HS-27A (cell line): ENCODE results near the gene ENDOV.

Source experiments
- DNase-seq: peaks from one replicate; pipeline ENCODE4 v3.0.0-alpha.2; 2012; ENCODE audit warnings: low read depth, missing footprints

The ENDOV gene

DNA sequence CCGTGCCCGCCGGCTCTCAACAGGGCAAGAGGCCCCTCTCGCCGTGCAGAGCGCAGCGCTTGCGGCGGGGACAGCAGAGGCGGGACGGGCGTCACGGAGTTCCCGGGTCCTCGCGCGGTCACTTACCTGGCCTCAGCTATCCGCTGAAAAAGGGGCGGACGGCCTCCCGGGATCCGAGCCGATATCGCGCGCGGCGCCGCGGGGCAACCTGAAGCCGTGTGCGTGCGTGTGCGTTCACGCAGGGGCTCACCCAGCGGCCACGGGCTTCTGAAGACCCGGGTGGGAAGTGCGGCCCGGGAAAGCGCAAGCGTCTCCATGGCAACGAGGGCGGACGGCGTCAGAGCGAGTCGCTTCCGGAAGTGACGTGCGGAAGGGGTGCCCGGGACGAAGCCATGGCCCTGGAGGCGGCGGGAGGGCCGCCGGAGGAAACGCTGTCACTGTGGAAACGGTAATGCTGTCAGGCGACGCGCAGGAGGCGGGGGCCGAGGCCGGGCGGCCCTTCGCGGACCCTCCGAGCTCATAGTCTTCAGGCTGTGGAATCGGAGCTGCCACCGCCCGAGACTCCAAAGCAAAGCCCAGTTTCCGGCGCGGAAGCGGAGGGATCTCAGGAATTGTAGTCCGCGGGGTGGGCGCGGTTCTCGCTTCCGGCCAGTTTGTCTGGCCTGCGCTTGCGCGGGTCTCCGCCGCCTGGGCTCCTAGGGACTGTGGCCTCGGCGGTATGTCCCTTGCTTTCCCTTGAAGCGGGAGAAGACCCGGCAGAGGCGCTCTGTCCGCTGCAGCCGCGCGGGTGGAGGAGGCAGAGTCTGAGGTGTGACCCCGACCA is at the start of gene ENDOV:
Gene ENDOV, plus strand, starts transcription at position 365 of the 823 bp plus-strand sequence. Its CDS starts 28 bp downstream, at position 393.
- peak; percentile 69 for DNase-seq

DNA sequence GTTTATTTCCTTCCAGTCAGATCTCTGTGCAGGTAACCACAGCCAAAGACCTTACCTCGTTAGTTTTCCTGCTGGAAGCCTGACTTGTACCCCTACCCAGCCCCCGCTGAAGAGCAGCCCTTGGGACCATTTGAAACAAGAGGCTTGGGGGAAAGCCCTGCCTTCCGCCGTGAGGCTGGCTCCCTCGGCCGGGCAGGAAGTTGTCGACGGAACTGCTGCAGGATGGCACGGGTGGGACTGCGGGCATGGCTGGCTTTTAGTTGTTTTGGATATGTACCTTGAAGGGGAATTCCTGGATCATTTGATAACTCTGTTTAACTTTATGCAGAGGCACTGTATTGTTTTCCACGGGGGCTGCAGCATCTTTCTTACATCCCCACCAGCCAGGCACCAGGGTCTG is 49.0 kb upstream of the ENDOV start:
- no peak for DNase-seq

DNA sequence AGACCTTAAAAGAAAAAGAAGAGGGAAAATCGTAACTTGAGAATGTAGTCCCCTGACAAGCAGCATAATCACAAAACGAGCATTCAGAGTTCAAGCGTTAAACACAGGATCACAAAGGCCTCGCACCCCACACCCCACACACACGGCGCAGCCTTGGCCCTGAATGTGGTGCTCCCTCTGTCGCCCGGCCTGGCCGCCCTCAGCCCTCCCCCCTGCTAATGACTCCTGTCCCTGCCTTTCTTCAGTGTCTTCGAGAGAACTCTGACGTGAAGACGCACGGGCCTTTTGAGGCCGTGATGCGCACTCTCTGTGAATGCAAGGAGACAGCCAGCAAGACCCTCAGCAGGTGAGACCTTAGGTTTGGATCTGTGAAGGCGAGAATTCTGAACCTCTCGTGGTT is 47.5 kb upstream of the ENDOV start:
- DNase-seq, result no peak

DNA sequence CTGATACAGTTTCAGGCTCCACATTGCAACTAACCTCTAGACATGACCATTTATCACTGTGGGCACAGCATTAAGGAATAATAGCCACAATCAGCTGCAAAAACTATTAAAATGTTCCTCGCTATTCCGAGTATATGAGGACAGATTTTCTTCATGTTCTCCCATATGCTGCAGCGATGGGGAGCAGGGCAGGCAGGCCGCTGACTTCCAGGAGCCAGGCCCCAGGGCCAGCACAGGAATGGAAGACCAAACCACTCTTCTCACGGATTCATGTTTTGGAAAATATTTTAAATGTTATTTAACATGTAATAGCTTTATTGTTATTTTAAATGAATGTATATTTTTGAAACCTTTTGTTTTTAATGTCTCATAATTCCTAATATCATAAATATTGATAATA is 43.8 kb upstream of the ENDOV start:
- DNase-seq, result no peak

DNA sequence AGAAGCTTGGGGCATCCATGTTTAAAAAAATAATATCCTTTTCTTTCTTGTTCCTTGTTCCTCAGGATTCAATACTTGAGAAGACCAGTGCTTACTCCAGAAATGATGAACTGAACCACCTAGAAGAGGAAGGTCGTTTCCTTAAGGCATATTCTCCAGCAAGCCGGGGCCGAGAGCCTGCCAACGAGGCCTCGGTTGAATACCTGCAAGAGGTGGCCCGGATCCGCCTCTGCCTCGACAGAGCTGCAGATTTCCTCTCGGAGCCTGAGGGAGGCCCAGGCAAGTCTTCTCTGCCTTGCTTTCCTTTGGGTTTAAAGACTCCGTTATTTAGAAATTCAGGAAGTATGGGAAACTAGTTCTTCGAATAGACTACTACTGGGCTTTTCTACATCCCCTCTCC is 42.5 kb upstream of the ENDOV start:
- no peak for DNase-seq

DNA sequence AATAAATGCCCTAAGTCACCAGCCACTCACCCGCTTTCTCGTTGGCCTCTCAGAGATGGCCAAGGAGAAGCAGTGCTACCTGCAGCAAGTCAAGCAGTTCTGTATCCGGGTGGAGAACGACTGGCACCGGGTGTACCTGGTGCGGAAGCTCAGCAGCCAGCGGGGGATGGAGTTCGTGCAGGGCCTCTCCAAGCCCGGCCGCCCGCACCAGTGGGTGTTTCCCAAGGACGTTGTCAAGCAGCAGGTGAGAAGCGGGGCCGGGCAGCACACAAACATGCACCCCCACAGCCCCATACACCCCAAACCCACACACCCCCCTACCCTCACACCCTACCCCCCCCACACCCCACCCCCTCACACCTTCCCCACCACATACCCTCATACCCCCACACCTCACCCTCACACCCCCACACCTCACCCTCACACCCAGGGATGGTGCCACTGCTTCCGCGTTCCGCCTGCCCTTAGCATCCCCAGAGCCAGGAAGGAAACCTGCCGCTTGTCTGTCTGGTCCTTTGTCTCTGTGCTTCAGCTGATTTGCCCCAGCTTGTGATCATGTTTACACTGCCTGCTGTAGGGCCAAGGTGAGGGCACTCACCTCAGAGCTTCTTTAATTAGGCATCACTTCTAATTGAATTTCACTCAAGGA is 41.9 kb upstream of the ENDOV start:
- DNase-seq, result no peak

DNA sequence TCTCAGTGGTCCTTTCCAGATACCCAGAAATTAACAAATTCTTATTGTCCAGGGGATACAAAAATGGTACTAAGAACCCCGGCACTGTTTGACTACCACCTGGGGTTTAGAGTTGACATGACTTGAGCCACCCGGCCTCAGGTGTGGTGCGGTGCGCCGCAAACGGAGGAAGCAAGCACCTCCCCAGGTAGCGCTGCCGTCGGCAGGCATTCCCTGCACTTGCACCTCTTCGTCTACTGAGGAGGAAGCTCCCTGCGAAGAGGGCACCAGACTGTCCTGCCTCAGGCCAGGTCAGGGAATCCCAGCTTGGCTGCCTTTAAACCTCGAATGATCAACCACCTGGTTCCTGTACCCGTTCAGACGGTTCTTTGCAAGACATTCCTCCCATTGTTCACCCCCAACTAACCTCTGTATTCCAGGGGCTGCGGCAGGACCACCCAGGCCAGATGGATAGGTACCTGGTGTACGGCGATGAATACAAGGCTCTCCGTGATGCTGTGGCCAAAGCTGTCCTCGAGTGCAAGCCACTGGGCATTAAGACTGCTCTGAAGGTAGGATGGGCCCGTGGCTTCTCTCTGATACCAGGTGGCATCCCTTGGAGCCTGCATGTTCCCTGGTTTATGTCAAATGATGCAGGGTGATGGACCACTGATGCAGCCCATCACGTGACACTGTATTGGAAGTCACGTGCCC is 40.8 kb upstream of the ENDOV start:
- no peak for DNase-seq

DNA sequence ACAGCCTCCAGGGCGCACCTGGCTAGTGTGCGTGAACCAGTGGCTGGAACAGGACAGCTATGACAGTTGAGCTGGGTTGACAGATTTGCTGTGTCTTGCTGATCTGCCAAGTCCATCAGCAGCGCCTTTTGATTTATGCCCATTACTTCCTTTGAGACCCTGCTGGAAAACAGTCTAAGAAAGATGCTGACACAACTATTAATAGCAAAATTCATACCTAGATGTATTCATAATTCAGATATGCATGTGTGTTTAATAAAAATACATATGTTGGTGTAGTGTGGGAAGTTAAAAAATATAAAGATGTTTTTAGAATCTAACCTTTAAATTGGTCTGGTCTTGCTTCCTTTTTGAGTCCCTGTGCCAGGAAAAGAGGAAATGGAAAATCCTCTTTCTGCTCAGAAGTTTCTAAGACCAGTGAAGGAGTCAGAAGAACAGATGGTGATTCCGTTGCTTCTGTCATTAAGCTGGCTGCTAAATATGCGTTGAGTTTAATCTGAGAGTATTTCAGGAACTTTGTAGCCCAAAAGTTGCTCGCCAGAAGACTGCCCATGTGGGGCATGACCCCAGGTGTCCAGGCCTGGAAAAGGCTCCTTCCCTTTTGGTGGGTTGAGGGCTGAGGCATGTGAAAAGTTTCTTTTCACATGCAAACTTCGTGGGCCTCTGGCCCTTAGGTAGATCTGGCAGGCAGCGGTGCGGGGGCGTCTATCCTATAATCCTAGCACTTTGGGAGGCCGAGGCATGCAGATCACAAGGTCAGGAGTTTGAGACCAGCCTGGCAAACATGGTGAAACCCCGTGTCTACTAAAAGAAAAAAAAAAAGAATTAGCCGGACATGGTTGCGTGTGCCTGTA is 40.0 kb upstream of the ENDOV start:
- DNase-seq, result no peak

DNA sequence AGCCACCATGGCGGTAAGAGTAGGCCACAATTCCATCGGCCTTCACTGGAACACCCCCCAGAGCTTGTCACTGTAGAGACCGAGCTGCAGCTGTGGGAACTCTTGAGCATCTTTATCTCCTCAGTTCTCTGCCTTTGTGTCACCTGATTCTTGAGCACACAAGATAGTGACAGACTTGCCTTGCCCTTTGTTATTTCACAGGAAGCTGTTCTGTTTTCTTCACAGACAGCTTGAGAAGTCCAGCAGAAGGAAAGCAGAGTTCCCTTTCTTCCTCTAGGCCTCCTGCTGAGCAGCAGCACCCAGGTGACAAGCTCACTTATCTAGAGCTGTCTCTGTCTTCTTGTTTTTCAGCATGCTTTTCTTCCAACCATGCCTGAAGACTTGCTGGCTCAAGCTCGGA is 38.4 kb upstream of the ENDOV start:
- DNase-seq, result no peak

DNA sequence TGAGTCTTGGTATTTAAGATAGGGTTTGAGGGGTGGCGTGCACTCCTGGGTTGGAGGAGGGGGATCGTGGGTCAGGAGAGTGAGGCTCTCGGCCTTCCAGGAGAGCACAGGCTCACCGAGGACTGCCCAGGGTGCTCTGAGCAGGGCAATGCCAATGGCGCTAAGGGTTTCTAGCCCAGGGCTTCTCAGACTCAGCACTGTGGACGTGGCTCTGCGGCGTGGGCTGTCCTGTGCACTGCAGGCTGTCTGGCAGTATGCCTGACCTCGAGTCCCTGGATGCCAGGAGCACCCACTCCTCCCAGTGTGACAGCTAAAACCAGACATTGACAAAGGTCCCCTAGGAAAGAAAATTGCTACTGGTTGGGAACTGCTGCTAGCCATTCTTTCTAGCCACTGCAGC is 37.2 kb upstream of the ENDOV start:
- no peak for DNase-seq

DNA sequence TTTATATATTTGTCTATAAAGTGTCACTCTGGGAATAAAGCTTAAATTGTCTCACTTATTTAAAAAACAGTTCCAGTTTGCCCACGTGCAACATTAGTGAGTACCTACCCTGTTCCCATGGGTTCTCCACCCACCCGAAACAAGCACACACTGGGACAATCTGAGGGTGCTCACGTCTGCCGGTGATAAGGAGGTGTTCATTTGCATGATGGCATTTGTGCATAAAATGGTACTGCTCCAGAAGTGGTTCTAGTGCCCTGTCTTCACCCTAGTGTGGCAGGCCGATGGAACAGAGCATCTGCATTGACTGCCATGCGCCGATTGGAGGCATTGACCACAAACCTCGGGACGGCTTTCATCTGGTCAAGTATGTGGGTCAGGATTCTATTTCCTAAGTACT is 35.6 kb upstream of the ENDOV start:
- DNase-seq, result no peak

DNA sequence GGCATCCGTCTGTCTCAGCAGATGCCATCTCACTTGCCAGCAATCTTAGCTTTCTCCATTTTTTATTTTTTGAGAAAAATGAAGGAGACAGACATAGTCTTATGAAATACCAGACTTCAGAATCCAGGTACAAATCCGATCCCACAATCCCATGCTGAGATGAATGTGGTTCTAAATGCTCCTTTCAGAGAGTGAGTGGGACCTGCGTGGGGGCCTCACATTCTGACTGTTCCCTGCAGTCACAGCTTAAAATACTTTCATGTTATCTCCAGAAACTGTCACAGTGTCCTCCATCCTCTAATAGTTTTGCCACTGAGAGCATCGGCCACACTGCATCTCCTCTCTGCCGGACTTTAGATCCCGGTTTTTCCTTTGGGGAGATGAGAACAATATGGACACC is 34.9 kb upstream of the ENDOV start:
- no peak for DNase-seq

DNA sequence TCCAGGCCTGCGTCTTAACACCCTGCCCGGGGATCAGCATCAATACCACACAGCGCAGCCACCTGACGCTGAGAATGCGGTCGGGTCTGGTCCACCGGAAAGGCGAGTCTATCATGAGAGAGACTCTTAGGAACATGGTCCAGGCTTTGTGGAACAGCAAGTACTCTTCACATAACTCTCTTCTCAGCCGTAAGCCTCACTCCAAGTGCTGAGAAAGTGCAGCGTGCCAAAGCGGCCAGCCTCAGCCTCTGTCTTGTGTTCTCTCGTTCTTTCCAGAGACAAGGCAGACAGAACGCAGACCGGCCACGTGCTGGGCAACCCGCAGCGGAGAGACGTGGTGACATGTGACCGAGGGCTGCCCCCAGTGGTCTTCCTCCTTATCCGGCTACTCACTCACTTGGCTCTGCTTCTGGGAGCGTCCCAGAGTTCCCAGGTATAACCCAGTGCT is 34.4 kb upstream of the ENDOV start:
- no peak for DNase-seq

DNA sequence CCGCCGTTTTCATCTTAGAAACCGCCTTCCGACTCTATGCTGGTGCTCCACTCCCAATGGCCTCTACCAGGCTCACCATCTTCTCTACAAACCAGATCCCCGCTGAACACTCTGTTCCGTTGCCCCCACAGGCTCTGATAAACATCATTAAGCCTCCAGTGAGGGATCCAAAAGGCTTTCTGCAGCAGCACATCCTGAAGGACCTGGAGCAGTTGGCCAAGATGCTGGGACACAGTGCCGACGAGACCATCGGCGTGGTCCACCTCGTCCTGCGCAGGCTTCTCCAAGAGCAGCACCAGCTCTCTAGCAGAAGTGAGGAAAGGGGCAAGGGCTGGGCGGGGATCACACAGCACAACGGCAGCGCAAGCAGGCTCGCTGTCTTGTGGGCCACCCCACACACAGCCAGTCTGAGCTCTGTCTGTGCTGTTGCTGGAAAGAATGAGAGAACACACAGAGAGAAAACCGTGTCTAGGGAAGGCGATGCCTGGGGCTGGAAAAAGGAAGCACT is 33.5 kb upstream of the ENDOV start:
- no peak for DNase-seq

DNA sequence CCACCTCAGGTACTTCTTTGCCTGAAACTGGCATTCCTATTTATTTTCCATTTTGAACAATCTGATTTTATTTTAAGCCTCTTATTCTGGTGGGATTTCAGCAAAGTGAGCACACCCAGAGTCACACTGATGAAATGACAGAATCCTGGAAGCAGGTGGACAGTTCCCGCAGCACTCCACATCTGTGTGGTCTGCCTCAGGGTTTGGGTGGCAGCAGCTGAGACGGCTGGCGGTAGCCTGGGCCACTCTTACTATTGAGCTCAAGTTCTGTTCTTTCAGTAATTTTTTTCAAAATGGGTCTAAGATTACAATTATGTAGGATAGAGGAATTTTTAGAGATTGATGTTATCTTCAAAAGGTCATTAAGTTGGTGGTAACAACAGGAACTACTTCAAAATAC is 32.5 kb upstream of the ENDOV start:
- DNase-seq, result no peak

DNA sequence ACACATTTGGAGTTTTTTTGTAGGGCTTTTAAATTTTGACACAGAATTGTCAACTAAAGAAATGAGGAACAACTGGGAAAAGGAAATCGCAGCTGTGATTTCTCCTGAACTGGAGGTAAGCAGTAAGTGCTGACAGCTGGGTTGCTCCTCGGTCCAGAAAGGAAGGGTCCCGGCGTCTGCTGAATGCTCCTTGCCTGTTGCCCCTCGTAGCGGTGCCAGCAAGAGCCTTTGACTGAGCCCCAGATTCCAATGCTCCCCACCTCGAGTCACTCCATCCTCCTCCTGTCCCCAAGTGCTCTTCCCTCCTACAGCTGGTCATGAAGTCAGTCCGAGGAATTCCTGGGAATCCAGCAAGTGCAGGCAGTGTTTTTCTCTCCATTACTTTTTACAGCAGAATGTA is 32.0 kb upstream of the ENDOV start:
- DNase-seq, result no peak

DNA sequence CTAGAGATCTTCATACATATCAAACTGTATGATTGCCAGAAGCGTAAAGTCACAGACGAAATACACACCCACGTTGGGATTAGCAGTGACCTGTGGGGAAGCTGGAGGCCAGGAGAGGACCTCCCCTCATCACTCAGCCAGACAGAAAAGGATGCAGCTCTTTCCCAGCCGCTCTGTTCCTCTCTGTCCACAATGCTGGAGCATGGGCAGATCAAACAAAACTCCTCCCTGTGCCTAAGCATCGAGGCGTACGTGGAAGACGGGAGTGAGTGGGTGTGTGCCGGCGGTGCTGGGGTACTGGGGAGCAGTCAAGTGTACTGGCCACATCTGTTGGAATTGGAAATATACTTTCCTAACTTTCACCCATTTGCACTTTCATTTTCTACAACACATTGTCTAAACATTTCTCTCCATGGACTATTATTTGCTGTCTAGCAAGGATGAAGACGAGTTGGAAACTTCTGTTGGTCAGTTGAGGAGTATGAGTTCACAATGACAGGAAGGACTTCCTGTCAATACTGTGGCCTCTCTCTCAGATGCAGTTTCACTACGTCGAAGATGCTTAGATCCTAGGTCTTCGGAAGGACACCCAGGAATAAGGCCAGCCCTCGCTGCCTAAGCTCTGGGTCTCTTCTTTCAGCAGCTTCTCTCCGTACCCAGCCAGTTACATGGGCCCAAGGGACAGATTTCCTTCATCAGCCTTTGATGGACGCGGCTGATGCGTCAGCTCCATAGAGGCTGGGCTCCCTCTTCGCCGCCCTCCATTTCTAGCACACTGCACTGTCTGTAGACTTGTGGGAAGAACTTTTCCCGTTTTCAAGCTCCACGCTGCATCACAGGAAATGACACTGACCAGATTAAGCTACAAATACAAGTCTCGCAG is 30.6 kb upstream of the ENDOV start:
- no peak for DNase-seq

DNA sequence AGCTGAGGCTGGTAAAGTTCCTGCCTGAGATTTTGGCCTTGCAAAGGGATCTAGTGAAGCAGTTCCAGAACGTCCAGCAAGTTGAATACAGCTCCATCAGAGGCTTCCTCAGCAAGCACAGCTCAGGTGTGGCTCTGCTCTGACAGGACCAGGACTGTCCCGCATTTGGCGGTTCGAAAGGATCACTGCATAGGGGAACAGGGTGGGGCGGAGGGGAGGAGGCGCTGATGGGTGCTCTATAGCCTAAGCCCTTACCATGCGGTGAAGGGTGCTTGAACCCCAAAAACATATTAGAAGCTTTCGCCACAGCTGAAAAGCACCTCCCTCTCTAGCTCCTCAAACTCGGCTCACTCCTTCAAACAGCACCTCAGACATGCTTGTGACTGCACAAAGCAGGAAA is 29.9 kb upstream of the ENDOV start:
- no peak for DNase-seq

DNA sequence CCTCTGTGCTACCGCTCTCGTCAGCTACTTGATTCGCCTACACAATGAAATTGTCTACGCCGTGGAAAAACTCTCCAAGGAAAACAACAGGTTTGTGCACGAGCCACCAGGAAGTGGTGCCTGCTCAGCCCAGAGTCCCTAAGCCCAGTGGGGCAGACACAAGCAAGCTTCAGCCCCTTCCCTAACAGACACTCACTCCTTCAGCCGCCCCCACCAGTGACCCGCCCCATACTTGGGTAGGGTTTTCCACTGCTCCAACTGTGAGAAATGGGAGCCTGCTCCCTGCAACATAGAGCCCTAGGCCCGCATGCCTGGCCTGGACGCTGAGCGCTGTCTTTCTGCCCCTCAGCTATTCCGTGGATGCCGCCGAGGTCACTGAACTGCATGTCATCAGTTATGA is 28.6 kb upstream of the ENDOV start:
- no peak for DNase-seq

DNA sequence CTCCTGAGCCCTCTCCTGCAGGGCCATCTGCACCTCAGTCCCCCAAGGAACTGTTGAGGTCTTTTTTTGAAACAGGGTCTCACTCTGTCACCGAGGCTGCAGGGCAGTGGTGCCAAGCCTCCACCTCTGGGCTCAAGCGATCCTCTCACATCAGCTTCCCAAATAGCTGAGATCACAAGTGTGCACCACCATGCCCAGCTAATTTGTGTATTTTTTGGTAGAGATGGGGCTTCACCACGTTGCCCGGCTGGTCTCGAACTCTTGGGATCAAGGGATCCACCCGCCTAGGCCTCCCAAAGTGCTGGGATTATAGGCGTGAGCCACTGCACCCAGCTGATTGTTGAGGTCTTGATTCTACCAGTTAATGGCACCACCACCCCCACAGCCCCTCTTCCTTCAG is 27.9 kb upstream of the ENDOV start:
- no peak for DNase-seq

DNA sequence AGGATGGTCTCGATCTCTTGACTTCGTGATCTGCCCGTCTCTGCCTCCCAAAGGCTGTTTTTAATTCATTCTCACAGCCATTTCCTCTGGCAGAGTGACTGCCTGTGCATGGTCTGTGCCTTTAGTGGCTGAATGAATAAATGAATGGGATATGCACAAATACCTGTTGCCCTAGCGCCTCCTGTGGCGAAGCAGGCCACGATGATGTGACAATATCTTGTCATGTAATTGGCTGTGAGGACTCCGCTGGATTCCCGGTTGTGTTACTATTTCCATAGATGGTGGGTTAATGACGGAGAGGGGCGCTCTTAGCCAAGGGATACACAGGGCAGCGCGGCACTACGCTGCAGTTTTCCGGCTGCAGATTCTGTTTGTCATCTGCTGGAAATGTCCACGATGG is 26.8 kb upstream of the ENDOV start:
- DNase-seq, result no peak
